Vagina (tissue), 2 donors: ENCODE results near the gene TMEM167B.

Experiments
- POLR2AphosphoS5 ChIP-seq, 2 donors: sonication (generic); formaldehyde crosslinking; IDR thresholded peaks; one replicate each; pipeline ENCODE4 v1.9.0; 2017; ENCODE audit warnings: antibody characterized with exemption in 2 of 2, mild to moderate bottlenecking in 2 of 2, low read depth in 1 of 2; ENCODE audit not compliant: insufficient read depth in 1 of 2
- TF ChIP-seq, protein P1 (sequence below), 3 experiments: fragments of 450-650 bp in 2 of 3; fragments of 200-600 bp in 1 of 3; sonication (generic) in 1 of 3; IDR thresholded peaks; one replicate each; pipeline ENCODE4 v1.5.1; 2017 to 2019; ENCODE audit warnings: antibody characterized with exemption in 3 of 3, mild to moderate bottlenecking in 2 of 3, moderate library complexity in 2 of 3

- no peak for TF ChIP-seq POLR2AphosphoS5 (IDR thresholded peaks at IDR 0.05; ENCODE audit: insufficient read depth in 1 of 2, low read depth in 1 of 2)
- TF ChIP-seq, protein P1, sequence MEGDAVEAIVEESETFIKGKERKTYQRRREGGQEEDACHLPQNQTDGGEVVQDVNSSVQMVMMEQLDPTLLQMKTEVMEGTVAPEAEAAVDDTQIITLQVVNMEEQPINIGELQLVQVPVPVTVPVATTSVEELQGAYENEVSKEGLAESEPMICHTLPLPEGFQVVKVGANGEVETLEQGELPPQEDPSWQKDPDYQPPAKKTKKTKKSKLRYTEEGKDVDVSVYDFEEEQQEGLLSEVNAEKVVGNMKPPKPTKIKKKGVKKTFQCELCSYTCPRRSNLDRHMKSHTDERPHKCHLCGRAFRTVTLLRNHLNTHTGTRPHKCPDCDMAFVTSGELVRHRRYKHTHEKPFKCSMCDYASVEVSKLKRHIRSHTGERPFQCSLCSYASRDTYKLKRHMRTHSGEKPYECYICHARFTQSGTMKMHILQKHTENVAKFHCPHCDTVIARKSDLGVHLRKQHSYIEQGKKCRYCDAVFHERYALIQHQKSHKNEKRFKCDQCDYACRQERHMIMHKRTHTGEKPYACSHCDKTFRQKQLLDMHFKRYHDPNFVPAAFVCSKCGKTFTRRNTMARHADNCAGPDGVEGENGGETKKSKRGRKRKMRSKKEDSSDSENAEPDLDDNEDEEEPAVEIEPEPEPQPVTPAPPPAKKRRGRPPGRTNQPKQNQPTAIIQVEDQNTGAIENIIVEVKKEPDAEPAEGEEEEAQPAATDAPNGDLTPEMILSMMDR (IDR thresholded peaks at IDR 0.05), result no peak
These were observed 12.2 kb upstream of the TMEM167B start for GRCh38 chr1:109078317-109078716.
